Measurements from ENCODE around the gene WDR55.
"Not testable (repeated sequence)": the region's sequence is repeated elsewhere in the genome, so short reads cannot be mapped to it uniquely, and the experiment has no call there.

- TF ChIP-seq RBBP5 (IDR thresholded peaks at IDR 0.05; ENCODE audit: borderline replicate concordance, low read depth, low read length); ATF2 (IDR thresholded peaks at IDR 0.05; ENCODE audit: low read length); CEBPB (IDR thresholded peaks at IDR 0.05; ENCODE audit: low read depth, low read length); EZH2 (IDR thresholded peaks at IDR 0.05; ENCODE audit: low read depth, low read length, severe bottlenecking); TCF12 (IDR thresholded peaks at IDR 0.05; ENCODE audit: low read depth, low read length); TEAD4 (IDR thresholded peaks at IDR 0.05; ENCODE audit: low read depth, low read length): not testable (repeated sequence)
Observed at GRCh38 chr5:140623061-140623460, 41.6 kb upstream of the WDR55 start.

Data from H1 (cell line).